Spleen (tissue), 11 donors: ENCODE measurements around the gene TKTL1. TPM values are rescaled to one million over a fixed set of nuclear protein-coding genes. Genes with fewer than 3 reads are reported as not detected.

Experiments
- DNase-seq: peaks from one replicate; pipeline ENCODE4 v3.0.0-alpha.2; 2020
- H3K27ac ChIP-seq, 8 donors: fragments of 200-600 bp; sonication (generic) in 7 of 8; 1 replicate in 4 of 8; 2 replicates in 4 of 8; pipeline versions ENCODE4 v1.5.0 to v1.8.0; 2016 to 2021; ENCODE audit warnings: inconsistent platforms in 4 of 8, mild to moderate bottlenecking in 4 of 8, moderate library complexity in 1 of 8
- H3K27me3 ChIP-seq, 7 donors: fragments of 200-600 bp; sonication (generic) in 6 of 7; replicated peaks in 1 of 7; 1 replicate in 4 of 7; 2 replicates in 3 of 7; pipeline versions ENCODE4 v1.5.0 to v1.8.0; 2016 to 2021; ENCODE audit warnings: inconsistent platforms in 3 of 7, mild to moderate bottlenecking in 1 of 7
- H3K36me3 ChIP-seq, 6 donors: fragments of 200-600 bp; sonication (generic) in 5 of 6; 1 replicate in 4 of 6; 2 replicates in 2 of 6; pipeline versions ENCODE4 v1.5.0 to v1.8.0; 2016 to 2021; ENCODE audit warnings: inconsistent platforms in 2 of 6
- H3K4me1 ChIP-seq, 6 donors: fragments of 200-600 bp; sonication (generic) in 5 of 6; 1 replicate in 3 of 6; 2 replicates in 3 of 6; pipeline versions ENCODE4 v1.5.0 to v1.8.0; 2016 to 2021; ENCODE audit warnings: inconsistent platforms in 3 of 6
- H3K4me3 ChIP-seq, 8 donors: fragments of 200-600 bp; sonication (generic) in 7 of 8; 1 replicate in 4 of 8; 2 replicates in 4 of 8; pipeline versions ENCODE4 v1.5.0 to v1.8.0; 2016 to 2021; ENCODE audit warnings: inconsistent platforms in 4 of 8, mild to moderate bottlenecking in 4 of 8, moderate library complexity in 2 of 8
- H3K9me3 ChIP-seq, 8 donors: fragments of 200-600 bp; sonication (generic) in 7 of 8; 1 replicate in 4 of 8; 2 replicates in 4 of 8; pipeline versions ENCODE4 v1.5.0 to v1.8.0; 2016 to 2021; ENCODE audit warnings: inconsistent platforms in 4 of 8
- CTCF ChIP-seq, 11 experiments: fragments of 200-600 bp in 7 of 11; fragments of 450-650 bp in 4 of 11; sonication (generic) in 4 of 11; IDR thresholded peaks in 8 of 11; conservative IDR thresholded peaks in 3 of 11; 1 replicate in 7 of 11; 2 replicates in 4 of 11; pipeline versions ENCODE4 v1.4.0 to v1.8.0; 2016 to 2021; ENCODE audit warnings: antibody characterized with exemption in 11 of 11, inconsistent platforms in 4 of 11, mild to moderate bottlenecking in 1 of 11
- POLR2A ChIP-seq, 3 donors: fragments of 450-650 bp; IDR thresholded peaks; one replicate each; pipeline ENCODE4 v1.5.1; 2017; ENCODE audit warnings: antibody characterized with exemption in 3 of 3, mild to moderate bottlenecking in 1 of 3
- POLR2AphosphoS5 ChIP-seq, 3 donors: sonication (generic); formaldehyde crosslinking; IDR thresholded peaks; one replicate each; pipeline ENCODE4 v1.5.1; 2017; ENCODE audit warnings: antibody characterized with exemption in 3 of 3
- WGBS, 5 donors: extraction: QIAGEN DNeasy Blood & Tissue Kit in 3 of 5; methylation state at CpG; one replicate each; pipeline versions ENCODE4 v1.1.5 to v1.1.7; 2013 to 2018; 5-methylcytosine and 5-hydroxymethylcytosine counted together
- intact Hi-C: fragments of 100-400 bp; cut with DNase I; formaldehyde crosslinking; loops from one replicate; pipeline ENCODE4 v1.15.0; 2023; ENCODE audit warnings: low total_unique reads
- polyA plus RNA-seq, 3 donors: library from polyadenylated mRNA; stranded (reverse); fragments of 200-250 nt; gene quantifications; one replicate each; pipeline ENCODE4 v1.2.1, GENCODE V29; 2013
- total RNA-seq, 7 donors: library from RNA; depleted of rRNA in 3 of 7; stranded (reverse); fragments of >200 nt in 3 of 7; fragmentation: NEBNext Ultra II Directional in 4 of 7; extraction: Animal tissue kit (Norgen Biotek cat#: 25700) in 4 of 7; gene quantifications; one replicate each; pipeline versions ENCODE4 v1.1.0 to v1.2.1, GENCODE V29; 2016 to 2021
- donor health status: healthy with polysubstance abuse.
- donor health status: DM: no; HTN: no; CAD: no; lungs with moderate emphysema.
- donor health status: DM: no; HTN: no; CAD: no.
- donor health status: Bipolar disorder and iron deficiency.
- donor health status: healthy.
- donor health status: DM: no; HTN: no; CAD: no.
- donor health status: DM: yes; HTN: yes; CAD: no.

The TKTL1 gene
- total and polyA plus RNA-seq, 10 donors = 0.13 to 3.7 (median 0.77) TPM; not detected in 1

GRCh38 chrX:154308108-154308946, 12.7 kb downstream of the TKTL1 start:
- Histone ChIP-seq H3K4me1 (peaks cover 0 to 41% (median 13%) of the 10 kb centered on the region in 6 donors), H3K27ac (peak overlapping the region in 3 of 8 donors; percentile 13 to 35 (median 22)), H3K27me3 (no peaks in the 10 kb centered on the region), H3K36me3 (no peaks in the 10 kb centered on the region), H3K9me3 (no peaks in the 10 kb centered on the region), H3K4me3 (no peak overlapping the region)
- intact Hi-C loops = no loop called here
- 51 to 68% (median 53%) methylated on average over 6 to 9 of the region's 9 CpGs for WGBS, 5 donors
- peak; percentile 87 for DNase-seq
- TF ChIP-seq POLR2A (IDR thresholded peaks at IDR 0.05) = no peak
- peak; percentile 71 to 91 (median 87) for TF ChIP-seq CTCF (IDR thresholded peaks at IDR 0.05 in 8 of 11, conservative IDR thresholded peaks at IDR 0.05 in 3 of 11)
- peak in 1 of 3 donors; percentile 13 for TF ChIP-seq POLR2AphosphoS5 (IDR thresholded peaks at IDR 0.05)

GRCh38 chrX:154309041-154309775, 13.6 kb downstream of the TKTL1 start:
- Histone ChIP-seq H3K4me1 (peaks cover 0 to 43% (median 13%) of the 10 kb centered on the region in 6 donors), H3K4me3 (no peak overlapping the region), H3K27me3 (no peaks in the 10 kb centered on the region), H3K27ac (peak overlapping the region in 1 of 8 donors; percentile 22), H3K36me3 (no peaks in the 10 kb centered on the region), H3K9me3 (no peaks in the 10 kb centered on the region)
- intact Hi-C loops = no loop called here
- 81 to 97% (median 87%) methylated on average over 9 to 16 of the region's 16 CpGs for WGBS, 5 donors
- TF ChIP-seq CTCF (IDR thresholded peaks at IDR 0.05 in 8 of 11, conservative IDR thresholded peaks at IDR 0.05 in 3 of 11) = no peak
- TF ChIP-seq POLR2AphosphoS5 (IDR thresholded peaks at IDR 0.05) = no peak
- TF ChIP-seq POLR2A (IDR thresholded peaks at IDR 0.05) = no peak
- DNase-seq = peak; percentile 62

- 77 to 87% (median 86%) methylated on average over 17 to 19 of the region's 19 CpGs for WGBS, 5 donors
- Histone ChIP-seq H3K27me3 (no peaks in the 10 kb centered on the region), H3K4me3 (no peak overlapping the region), H3K36me3 (no peaks in the 10 kb centered on the region), H3K9me3 (no peaks in the 10 kb centered on the region), H3K4me1 (peaks cover 0 to 28% (median 13%) of the 10 kb centered on the region in 6 donors), H3K27ac (peak overlapping the region in 3 of 8 donors; percentile 8 to 66 (median 18))
- peak; percentile 64 for DNase-seq
- intact Hi-C loops = no loop called here
- TF ChIP-seq POLR2A (IDR thresholded peaks at IDR 0.05) = no peak
These were observed 15.3 kb downstream of the TKTL1 start for GRCh38 chrX:154310616-154311536.

GRCh38 chrX:154312116-154312515, 16.5 kb downstream of the TKTL1 start:
- intact Hi-C loops = no loop called here
- no peak for TF ChIP-seq POLR2A (IDR thresholded peaks at IDR 0.05)
- no peak for TF ChIP-seq CTCF (IDR thresholded peaks at IDR 0.05 in 8 of 11, conservative IDR thresholded peaks at IDR 0.05 in 3 of 11)
- no peak for TF ChIP-seq POLR2AphosphoS5 (IDR thresholded peaks at IDR 0.05)
- Histone ChIP-seq H3K36me3 (no peaks in the 10 kb centered on the region), H3K27me3 (no peaks in the 10 kb centered on the region), H3K27ac (no peak overlapping the region), H3K9me3 (no peaks in the 10 kb centered on the region), H3K4me3 (no peak overlapping the region), H3K4me1 (peaks cover 0 to 24% (median 11%) of the 10 kb centered on the region in 6 donors)
- peak; percentile 56 for DNase-seq
- WGBS, 5 donors = 78 to 100% (median 94%) methylated on average over 4 to 7 of the region's 7 CpGs
